ENCODE results near the gene JPH4.

The JPH4 gene

GRCh38 chr14:23577710-23578392, 739 bp downstream of the JPH4 start:
- DNase-seq: no peak

DNA sequence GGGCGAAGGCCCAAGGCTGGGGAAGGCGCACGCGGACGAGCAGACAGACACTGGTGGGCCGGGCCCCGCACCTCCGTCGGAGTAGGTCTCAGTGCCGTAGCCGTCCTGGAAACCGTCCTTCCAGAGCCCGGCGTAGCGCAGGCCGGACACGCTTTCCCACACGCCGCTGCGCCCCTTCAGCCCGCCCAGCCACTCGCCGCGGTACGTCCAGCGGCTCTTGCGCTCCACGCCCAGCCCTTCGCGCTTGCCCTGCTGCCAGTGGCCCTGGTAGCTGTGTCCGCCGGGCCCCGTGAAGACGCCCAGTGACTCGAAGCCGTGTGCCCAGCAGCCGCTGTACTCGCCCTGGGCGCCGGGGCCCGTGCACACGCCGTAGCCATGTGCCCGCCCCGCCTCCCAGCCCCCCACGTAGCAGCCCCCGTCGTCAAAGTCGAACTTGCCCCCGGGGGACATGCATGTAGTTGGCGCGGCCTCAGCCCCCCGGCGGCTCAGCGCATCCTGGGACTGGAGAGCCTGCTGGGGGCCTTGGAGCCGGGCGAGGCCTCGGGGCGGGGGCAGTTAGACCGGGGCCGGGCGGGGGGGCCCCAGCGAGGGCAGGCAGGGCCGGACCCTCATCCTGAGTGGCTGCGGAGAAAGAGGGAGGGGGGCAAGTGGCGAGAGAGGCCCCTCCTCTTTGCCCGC, 1.4 kb downstream of the JPH4 start:
- no peak for DNase-seq

DNA sequence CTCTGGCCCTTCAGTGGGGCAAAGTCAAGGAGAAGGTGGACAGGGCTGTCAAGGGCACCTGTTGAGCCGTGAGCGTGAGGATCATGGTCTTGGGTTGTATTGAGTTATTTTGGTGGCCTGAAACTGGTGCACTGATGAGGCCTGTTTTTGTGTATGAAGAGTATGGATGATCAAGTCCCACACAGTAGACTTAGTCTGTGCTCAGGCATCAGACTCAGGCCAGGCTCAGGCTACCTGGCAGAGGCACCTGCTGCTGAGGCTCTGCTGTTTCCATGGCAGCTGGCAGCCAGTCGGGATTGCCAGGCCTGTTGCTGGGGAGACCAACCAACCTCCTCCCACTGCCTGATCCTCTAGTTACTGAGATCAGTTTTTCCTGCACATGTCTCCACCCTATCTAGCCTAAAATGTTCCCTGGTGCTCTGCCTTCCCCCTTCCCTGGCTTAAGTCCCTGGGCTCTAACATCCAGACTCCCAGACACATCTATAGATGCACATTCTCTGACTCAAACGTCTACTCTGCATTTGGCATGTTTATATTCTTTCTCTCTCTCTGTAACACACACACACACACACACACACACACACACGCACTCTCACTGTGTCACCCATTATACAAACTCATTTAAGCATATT, 5.1 kb downstream of the JPH4 start:
- DNase-seq: no peak

GRCh38 chr14:23572836-23573235, 5.8 kb downstream of the JPH4 start:
- no peak for DNase-seq

DNA sequence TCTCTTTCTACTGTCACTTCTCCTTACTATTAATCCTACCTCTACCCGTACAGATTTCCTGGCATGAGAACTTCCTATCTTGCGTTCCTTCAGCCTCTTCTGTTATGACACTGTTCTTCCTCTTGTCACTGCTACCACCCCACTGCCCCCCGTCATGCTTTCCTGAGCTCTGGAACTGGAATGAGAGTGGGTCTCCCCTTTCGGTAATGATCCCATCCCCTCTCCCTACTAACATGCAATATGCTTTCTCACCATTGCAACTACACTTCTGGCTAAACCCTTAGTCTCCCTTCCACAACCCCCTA, 6.1 kb downstream of the JPH4 start:
- no peak for DNase-seq

DNA sequence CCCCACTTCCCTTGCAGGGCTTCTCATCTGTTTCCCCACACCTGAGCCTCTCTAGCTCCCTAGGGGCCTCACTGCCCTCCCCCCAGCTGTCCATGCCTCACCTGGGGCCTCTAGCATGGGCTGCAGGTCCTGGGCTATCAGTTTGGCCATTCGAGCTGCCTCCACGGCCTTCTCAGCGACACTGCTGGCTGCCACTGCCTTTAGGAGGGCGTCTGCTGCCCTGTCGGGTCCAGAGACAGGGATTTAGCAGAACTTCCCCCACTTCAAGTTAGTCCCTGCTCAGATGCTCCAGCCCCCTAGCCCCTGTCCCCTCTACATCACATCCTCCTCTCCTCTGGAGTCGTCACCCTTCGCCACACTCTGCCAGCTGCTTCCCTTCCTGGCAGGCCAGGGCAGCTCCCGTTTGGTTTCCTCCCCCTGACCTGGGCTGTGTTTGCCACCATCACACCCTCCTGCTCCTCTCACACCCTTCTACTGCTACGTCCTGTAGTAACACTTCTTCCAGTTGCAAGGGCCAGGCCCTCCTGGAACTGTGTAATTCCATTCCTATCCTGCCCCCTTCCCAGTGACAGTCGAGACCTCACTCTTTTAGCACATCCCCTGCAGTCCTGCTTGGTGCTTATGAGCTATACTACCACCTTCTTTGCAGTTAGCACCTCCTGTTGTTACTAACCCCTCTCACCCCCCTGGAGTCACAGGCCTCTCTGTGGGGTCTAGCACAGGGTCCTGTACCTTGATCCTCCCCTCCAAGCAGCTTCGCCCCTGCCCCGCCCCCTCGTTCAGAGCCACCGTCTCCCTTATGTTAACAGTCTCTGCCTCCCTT, 6.7 kb downstream of the JPH4 start:
- DNase-seq: no peak

DNA sequence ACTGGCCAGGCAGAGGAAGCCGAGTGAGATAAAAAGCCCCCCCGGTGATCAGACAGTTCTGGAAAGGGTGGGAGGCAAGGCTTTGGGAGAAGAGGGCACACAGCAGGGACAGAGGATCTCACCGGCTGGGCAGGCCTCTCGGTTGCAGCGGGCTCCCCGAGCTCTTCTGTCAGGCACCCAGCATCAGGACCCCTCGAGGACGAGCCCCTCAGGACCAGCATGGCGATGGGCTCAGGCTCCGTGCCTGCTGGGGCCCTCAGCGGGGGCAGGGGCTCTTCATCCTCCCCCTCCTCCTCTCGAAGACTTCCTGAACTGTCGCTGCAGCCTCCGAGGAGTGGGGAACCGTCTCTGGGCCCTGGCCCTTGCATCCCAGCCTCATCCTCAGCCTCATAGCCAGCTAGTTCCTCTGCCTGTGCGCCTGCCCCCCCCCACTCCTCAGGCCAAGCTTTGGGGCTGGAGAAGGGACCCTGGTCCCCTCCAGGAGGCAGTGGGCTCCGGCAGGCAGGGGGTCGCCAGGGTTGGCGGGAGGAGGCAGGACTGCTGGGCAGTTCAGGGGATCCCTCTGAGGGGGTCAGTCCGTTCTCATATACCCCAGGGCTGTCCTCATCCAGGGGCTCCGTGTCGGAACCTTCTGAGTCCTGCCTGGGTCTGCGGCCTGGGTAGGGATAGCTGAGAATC, 7.6 kb downstream of the JPH4 start:
- no peak for DNase-seq

DNA sequence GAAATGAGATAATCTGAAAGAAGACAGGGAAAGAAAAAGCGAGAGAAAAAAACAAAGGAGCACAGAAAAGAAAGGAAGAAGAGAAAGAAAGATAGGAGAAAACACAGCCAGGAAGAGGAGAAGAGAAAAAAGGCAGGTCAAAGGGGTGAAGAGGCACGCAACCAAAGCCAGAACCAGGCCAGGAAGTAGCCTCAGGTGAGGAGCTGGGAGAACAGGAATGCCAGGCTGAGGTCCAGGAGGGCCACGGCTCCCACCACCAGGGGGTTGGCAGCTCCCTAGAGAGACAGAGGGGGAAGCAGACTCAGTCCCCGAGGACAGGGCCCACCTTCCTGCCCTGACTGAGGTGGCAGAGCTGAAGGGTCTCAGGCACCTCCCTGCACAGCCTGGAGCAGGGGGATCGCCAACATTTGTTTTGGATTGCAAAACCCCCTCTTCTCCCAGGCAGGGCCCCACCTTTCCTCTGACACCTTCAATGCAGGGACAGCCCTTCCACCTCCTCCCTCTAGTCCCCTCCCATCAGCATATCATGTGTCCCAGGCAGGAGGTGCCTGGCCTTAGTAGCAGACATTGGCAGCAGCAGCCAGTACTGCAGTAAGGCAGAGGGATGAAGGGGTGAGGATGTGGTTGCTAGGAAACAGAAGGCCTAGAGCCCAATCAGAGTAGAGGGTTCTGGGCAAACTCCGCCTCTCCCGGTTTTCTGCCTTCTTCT, 9.0 kb downstream of the JPH4 start:
- DNase-seq: no peak

DNA sequence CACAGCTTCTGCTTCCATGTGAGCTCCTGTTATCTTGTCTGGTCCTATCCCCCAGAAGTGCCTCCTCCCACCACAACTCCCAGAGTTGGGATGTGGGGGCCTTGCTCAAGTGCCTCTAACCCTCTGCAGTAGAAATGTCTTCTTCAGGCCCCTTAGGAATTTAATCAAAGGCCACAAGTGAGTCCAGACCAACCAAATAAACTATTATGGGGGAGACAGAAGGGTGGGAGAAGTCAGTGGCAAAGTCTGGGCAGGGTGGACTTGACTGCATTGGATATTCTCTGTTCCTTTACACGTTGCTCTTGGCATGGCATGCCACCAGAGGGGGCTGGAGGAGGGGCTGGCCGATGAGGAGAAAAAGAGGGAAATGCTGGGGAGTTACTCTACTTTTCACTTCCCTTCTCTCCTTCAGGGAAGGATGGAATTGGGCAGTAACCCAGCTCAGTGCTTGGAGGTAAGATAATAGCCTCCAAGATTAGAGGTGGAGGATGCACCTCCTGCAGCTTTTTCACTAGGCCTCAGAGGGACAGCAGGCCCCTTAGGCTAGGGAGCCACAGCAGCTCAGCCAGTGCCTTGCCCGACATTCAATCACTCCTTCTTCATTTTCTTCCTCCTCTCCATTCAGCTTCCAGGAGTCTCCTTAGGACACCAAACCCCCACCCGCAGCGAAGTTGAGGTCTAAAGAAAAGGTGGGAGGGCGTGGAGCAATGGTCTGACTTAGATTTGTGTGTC, 9.8 kb downstream of the JPH4 start:
- DNase-seq: no peak

DNA sequence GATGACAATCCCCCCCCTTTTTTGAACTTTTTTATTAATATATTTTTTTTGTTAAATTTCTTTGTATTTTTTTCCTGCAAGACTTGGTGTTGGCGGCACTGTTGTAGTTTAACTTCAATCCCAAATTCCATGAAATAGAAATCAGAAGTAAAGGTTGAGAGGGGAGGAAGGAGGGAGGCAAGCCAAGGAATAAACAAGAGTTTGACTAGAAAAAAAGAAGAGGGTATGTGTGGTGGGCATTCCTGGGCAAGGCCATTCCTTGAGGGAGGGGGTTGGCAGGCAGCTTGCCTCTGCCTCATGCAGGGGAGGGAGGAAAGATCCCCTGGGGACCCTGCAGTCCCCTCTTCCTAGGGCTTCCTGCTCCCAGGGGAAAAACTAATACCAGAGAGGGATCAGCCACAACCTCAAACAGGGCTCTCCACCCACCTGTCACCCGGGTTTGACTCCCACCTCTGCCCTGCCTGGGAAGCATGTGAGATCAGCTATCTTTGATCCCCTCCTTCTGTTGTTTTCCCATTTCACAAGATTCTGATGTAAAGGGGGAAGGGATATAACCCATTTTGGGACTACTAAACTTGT, 10.5 kb downstream of the JPH4 start:
- no peak for DNase-seq

- no peak for DNase-seq
Observed at GRCh38 chr14:23567186-23568020, 11.2 kb downstream of the JPH4 start, which contains the start of gene AP1G2. TSS of gene AP1G2 (minus strand) at chr14:23567791. CDS start at chr14:23567314, 477 bp downstream.

DNA sequence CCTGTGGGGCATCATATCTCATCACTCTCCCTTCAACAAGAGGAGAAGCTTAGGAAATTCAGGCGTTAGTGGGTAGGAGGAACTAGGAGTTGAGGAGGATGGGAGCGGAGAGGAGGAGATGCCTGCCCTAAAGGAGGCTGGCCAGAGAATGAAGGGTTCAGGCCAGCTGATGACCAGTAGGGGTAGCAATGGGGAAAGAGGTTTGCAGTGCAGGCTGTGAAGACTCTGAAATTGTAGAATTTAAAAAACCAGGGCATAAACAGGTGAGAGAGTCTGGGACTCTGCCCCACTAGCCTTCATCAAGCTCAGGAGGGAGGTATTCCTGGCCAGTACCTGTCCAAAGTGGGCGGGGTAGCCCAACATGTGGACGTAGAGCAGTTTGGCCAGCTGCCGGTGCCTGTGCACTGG, 11.8 kb downstream of the JPH4 start:
- no peak for DNase-seq

GRCh38 chr14:23566112-23566777, 12.3 kb downstream of the JPH4 start:
- DNase-seq: no peak

DNA sequence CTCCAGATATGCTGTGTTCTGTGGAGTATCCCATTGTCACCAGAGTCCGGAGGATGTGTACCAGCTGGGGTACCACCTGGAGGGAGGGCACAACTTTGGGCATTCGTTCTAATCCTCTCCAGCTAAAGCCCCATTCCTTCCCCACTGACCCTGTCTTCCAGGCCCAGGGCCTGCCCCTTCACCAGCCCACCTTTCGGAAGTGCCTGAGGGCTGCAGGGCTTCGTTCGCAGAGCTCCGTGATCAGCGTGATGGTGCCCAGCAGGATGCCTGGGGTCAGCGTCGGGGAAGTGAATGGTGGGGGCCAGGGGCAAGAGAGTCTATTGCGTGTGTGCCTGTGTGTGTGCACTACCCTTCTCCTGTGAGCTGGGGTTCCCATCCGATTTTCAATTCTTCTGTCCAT, 13.0 kb downstream of the JPH4 start:
- no peak for DNase-seq

DNA sequence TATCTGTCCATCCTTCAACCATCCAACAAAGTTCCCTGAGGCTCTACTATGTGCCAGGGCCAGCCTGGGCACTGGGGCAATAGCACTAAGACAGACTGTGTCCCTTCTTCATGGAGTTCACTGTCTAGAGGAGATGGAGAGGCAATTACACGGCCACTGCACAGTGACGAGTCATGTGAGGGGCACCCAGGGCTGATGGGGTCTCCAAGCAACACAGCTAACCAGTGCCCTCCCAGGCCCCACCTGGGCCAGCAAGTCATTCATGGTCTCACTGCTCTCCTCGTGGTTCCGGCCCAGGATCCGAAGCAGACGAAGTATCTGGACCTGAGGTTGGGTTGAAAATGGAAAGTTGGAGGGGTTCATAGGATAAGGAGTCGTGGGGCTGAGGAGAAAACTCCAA, 13.7 kb downstream of the JPH4 start:
- DNase-seq: no peak

DNA sequence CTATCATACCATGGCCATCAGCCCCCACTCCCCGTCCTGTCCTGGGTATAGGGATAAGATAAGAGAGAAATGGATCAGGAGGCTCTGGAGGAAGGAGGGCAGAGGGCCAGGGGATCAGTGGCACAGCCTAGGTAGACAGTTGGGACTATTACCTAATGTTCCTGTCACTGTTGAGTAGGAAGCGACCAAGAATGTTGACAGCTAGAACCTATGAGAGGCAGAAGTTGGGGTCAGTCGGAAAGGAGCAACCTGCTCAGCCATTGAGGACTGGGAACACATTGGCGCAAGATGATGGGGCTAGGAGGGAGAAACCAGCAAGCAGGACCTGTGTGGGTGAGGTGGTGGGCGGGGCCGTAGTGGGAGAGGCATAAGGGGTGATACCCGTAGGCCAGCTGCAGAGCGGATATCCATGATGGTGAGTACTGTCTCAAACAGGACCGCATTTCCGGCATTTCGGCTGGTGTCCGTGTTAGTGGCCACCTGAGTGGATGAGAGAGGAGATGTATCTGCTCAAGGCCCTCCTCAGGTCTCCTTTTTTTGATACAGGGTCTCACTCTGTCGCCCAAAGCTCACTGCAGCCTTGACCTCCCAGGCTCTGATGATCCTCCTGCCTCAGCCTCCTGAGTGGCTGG, 14.3 kb downstream of the JPH4 start:
- DNase-seq: no peak

GRCh38 chr14:23563473-23564180, 15.0 kb downstream of the JPH4 start:
- DNase-seq: no peak

DNA sequence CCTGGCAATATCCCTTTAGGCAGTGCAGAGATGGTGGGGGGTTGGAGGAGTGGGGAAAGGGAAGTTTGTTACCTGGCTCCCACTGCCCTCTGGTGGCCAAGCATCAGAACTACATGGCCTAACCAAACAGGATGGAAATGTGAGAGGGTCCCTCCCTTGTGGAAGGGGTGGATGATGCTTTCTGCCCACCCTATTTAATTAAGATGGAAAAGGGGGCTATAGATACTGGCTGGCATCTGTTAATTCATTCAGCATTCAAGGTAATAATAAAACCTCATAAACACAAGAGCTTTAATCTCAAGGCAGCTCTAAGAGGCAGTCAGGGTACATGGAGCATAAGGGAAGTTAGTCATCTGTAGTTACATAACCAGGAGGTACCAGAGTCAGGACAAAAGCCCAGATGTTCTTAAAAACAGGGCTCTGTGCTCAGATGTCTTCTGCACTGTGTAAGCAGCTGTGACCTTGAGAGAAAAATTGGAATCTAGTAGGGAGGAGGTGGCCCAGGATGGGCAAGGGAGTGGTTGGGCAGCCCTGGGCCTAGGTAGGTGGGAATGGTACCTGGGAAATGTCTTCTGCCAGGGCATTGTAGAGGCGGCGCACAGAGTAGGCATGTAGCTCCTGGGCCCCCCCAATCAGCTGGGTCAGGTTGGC, 15.6 kb downstream of the JPH4 start:
- no peak for DNase-seq
